DOHH2 (cell line): ENCODE results near the gene LARGE1.

Experiments used
- H3F3A ChIP-seq: fragments of 200-600 bp; sonication (generic), shearing (Covaris generic); 2 replicates; pipeline ENCODE4 v1.6.0; 2016; ENCODE audit warnings: antibody characterized with exemption, mild to moderate bottlenecking; ENCODE audit not compliant: control insufficient read depth, insufficient read depth
- H3K27ac ChIP-seq: fragments of 200-600 bp; sonication (generic); 2 replicates; pipeline ENCODE4 v1.5.1; 2014; ENCODE audit warnings: low read depth, mild to moderate bottlenecking, low read length, moderate library complexity
- H3K27me3 ChIP-seq: fragments of 200-600 bp; sonication (generic); 2 replicates; pipeline ENCODE4 v1.6.1; 2014; ENCODE audit warnings: mild to moderate bottlenecking, low read length, mixed read lengths; ENCODE audit not compliant: control insufficient read depth
- H3K36me3 ChIP-seq: fragments of 200-600 bp; sonication (generic); 2 replicates; pipeline ENCODE4 v1.6.1; 2014; ENCODE audit warnings: mild to moderate bottlenecking, low read length, moderate library complexity, mixed read lengths; ENCODE audit not compliant: control insufficient read depth
- H3K4me1 ChIP-seq: fragments of 200-600 bp; sonication (generic); 2 replicates; pipeline ENCODE4 v1.6.1; 2014; ENCODE audit warnings: mild to moderate bottlenecking, low read length, mixed read lengths; ENCODE audit not compliant: control insufficient read depth
- H3K4me2 ChIP-seq: fragments of 200-600 bp; sonication (generic); 2 replicates; pipeline ENCODE4 v1.6.0; 2014; ENCODE audit warnings: mild to moderate bottlenecking, low read length, moderate library complexity
- H3K4me3 ChIP-seq: fragments of 200-600 bp; sonication (generic); 2 replicates; pipeline ENCODE4 v1.5.1; 2014; ENCODE audit warnings: mild to moderate bottlenecking, low read length, mixed read lengths
- H3K79me2 ChIP-seq: fragments of 200-600 bp; sonication (generic); 2 replicates; pipeline ENCODE4 v1.6.1; 2014; ENCODE audit warnings: mild to moderate bottlenecking, low read length, mixed read lengths; ENCODE audit not compliant: control insufficient read depth
- H3K9me2 ChIP-seq: fragments of 200-600 bp; sonication (generic); replicated peaks from 2 replicates; pipeline ENCODE4 v1.6.1; 2014; ENCODE audit warnings: mild to moderate bottlenecking, low read length, mixed read lengths; ENCODE audit not compliant: control insufficient read depth
- H3K9me3 ChIP-seq: fragments of 200-600 bp; sonication (generic); 2 replicates; pipeline ENCODE4 v1.6.1; 2014; ENCODE audit warnings: antibody characterized with exemption, low read length, mixed read lengths; ENCODE audit not compliant: control insufficient read depth, insufficient read depth
- H4K20me1 ChIP-seq: fragments of 200-600 bp; sonication (generic); 2 replicates; pipeline ENCODE4 v1.6.0; 2014; ENCODE audit warnings: low read depth, mild to moderate bottlenecking, antibody characterized with exemption, low read length, moderate library complexity; ENCODE audit not compliant: control insufficient read depth, insufficient read depth
- CTCF ChIP-seq: fragments of 200-600 bp; sonication (generic); IDR thresholded peaks from one replicate; pipeline ENCODE4 v1.5.1; 2014; ENCODE audit warnings: antibody characterized with exemption, mild to moderate bottlenecking, low read depth, low read length; ENCODE audit not compliant: poor library complexity, severe bottlenecking
- EZH2phosphoT487 ChIP-seq: fragments of 200-600 bp; sonication (generic); IDR thresholded peaks from 2 replicates; pipeline ENCODE4 v1.6.1; 2017; ENCODE audit warnings: borderline replicate concordance, mild to moderate bottlenecking, antibody characterized with exemption, low read length, moderate library complexity, mixed read lengths

Gene LARGE1

DNA sequence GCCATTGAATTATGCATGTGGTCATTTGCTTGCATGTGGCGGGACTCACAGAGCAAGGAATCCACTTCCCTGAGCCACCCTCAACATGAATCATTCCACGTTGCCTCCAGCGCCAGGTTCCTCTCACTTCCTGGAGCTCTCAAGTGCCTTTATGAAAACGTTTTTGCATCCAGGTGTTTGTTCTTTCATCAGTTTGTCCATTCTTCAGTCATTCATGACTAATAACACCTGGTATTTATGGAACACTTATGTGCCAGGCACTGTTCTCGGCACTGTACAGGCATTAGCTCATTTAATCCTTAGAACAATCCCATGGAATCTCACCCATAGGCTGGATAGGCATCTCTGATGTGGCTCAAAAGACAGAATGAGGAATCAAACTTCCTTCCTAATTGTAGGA lies 606.0 kb downstream of the LARGE1 start:
- Histone ChIP-seq H3K4me2 (no peak overlapping the region), H3K79me2 (no peaks in the 10 kb centered on the region), H3K4me3 (no peak overlapping the region), H3K36me3 (no peaks in the 10 kb centered on the region), H3K9me2 (no peaks in the 10 kb centered on the region), H4K20me1 (no peaks in the 10 kb centered on the region), H3F3A (no peaks in the 10 kb centered on the region), H3K4me1 (peaks cover 13% of the 10 kb centered on the region), H3K27ac (no peak overlapping the region), H3K9me3 (no peaks in the 10 kb centered on the region), H3K27me3 (peaks cover 3% of the 10 kb centered on the region; the same call in 1 of the 2 replicates)
- no peak for TF ChIP-seq EZH2phosphoT487
- no peak for TF ChIP-seq CTCF

DNA sequence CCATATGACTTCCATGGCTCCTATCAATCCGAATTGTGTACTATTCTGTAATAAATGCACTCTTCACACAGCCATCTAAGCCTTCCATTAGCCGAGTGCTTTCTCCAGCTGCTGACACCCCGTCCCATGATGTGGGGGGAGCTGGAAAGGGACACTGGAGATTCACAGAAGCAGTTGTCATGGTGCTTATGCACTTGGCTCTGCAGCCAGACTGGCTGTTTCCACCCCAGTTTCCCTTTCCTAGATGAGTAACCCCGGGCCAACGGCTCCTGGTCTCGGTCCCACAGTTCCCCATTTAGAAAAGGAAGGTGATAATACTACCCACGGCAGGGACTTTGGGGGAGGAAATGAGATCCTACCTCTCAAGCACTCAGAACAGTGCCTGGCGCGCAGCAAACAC lies 617.2 kb downstream of the LARGE1 start:
- TF ChIP-seq EZH2phosphoT487 (no peak), CTCF (no peak)
- Histone ChIP-seq H3F3A (peaks cover 15% of the 10 kb centered on the region), H4K20me1 (no peaks in the 10 kb centered on the region), H3K79me2 (no peaks in the 10 kb centered on the region), H3K36me3 (no peaks in the 10 kb centered on the region), H3K4me2 (no peak overlapping the region), H3K27me3 (no peaks in the 10 kb centered on the region), H3K27ac (no peak overlapping the region), H3K9me3 (no peaks in the 10 kb centered on the region), H3K9me2 (no peaks in the 10 kb centered on the region), H3K4me3 (no peak overlapping the region), H3K4me1 (peaks cover 57% of the 10 kb centered on the region)

DNA sequence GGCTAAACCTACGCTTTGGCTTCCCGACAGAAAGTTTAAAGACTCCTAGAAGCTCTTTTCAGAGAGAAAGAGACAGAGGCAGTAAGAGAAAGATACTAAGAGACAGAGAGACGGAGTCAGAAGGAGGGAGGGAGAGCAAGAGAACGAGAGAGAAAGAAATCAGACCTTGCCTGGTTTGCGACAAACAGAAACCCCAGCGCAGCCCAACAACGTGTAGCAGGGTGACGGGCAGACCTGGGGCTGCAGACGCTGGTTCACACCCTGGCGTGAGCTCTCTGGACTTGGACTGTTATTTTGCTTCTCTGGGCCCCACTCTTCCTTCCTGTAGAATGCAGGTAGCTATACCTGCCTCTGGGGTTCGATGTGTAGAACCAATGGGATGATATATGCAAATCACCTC lies 617.7 kb downstream of the LARGE1 start:
- Histone ChIP-seq H3K9me3 (no peaks in the 10 kb centered on the region), H3K4me1 (peaks cover 61% of the 10 kb centered on the region), H3K4me3 (no peak overlapping the region), H4K20me1 (no peaks in the 10 kb centered on the region), H3K79me2 (no peaks in the 10 kb centered on the region), H3K4me2 (peak overlapping the region; percentile 90), H3K9me2 (no peaks in the 10 kb centered on the region), H3K36me3 (no peaks in the 10 kb centered on the region), H3K27me3 (no peaks in the 10 kb centered on the region), H3F3A (peaks cover 15% of the 10 kb centered on the region), H3K27ac (no peak overlapping the region)
- TF ChIP-seq CTCF (no peak), EZH2phosphoT487 (no peak)

DNA sequence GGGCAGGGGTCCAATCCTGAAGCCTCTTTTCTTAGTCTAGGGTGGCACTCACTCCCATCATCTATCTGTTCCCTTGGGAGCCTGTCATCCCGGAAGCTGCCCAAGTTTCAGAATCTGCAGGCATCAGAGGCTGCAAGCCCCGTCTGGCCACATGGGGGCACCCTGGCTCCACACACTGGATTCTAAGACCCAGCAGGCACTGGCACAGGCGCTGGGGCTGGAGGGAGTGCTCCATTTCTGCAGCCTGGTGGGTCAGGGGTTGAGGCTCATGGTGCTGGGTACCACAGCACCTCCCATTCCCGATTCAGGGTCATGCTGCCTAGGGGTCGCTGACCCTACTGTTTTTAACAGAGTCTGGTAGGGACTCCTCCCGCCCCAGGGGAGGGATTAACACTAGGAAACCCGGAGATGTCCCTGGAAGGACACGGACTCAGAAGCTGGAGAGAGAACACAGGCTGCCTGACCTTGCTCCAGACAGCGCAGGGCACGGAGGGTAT lies 618.2 kb downstream of the LARGE1 start:
- peaks cover 15% of the 10 kb centered on the region for H3F3A ChIP-seq
- no peaks in the 10 kb centered on the region for H3K27me3 ChIP-seq
- H4K20me1 ChIP-seq, result no peaks in the 10 kb centered on the region
- no peaks in the 10 kb centered on the region for H3K36me3 ChIP-seq
- H3K27ac ChIP-seq, result peak overlapping the region; percentile 98
- no peaks in the 10 kb centered on the region for H3K9me3 ChIP-seq
- H3K9me2 ChIP-seq, result no peaks in the 10 kb centered on the region
- H3K4me3 ChIP-seq, result peak overlapping the region; percentile 26; the same call in 1 of the 2 replicates
- peaks cover 62% of the 10 kb centered on the region for H3K4me1 ChIP-seq
- no peaks in the 10 kb centered on the region for H3K79me2 ChIP-seq
- peak overlapping the region; percentile 90 for H3K4me2 ChIP-seq
- TF ChIP-seq CTCF (peak; percentile 95), EZH2phosphoT487 (no peak)
